H9 (cell line): ENCODE measurements around the gene CDC25A. TPM values are rescaled to one million over a fixed set of nuclear protein-coding genes. Genes with fewer than 3 reads are reported as not detected.
A peak's percentile ranks its signal among the peaks of the same experiment; 100 is the strongest.

ENCODE experiments used
- DNase-seq: peaks from one replicate; pipeline ENCODE4 v3.0.0-alpha.2; 2017
- H2AFZ ChIP-seq: one replicate; pipeline ENCODE4 v1.6.1; 2013; ENCODE audit warnings: mild to moderate bottlenecking, low read length, control low read depth, moderate library complexity
- H2AK5ac ChIP-seq: 2 replicates; pipeline ENCODE4 v1.6.1; 2013; ENCODE audit warnings: low read length, control low read depth, mixed read lengths; ENCODE audit not compliant: insufficient read length
- H2BK120ac ChIP-seq: one replicate; pipeline ENCODE4 v1.6.1; 2013; ENCODE audit warnings: low read depth, mild to moderate bottlenecking, low read length, control low read depth, inconsistent platforms; ENCODE audit not compliant: poor library complexity, severe bottlenecking
- H2BK12ac ChIP-seq: 2 replicates; pipeline ENCODE4 v1.6.1; 2013; ENCODE audit warnings: low read length, control low read depth, mixed read lengths, low read depth; ENCODE audit not compliant: insufficient read length
- H2BK15ac ChIP-seq: 2 replicates; pipeline ENCODE4 v1.6.1; 2013; ENCODE audit warnings: low read depth, low read length, control low read depth
- H2BK20ac ChIP-seq: one replicate; pipeline ENCODE4 v1.6.1; 2013; ENCODE audit warnings: low read depth, mild to moderate bottlenecking, low read length, control low read depth, inconsistent platforms; ENCODE audit not compliant: poor library complexity, severe bottlenecking
- H2BK5ac ChIP-seq: 2 replicates; pipeline ENCODE4 v1.6.1; 2013; ENCODE audit warnings: low read length, control low read depth, mixed read lengths; ENCODE audit not compliant: insufficient read length
- H3K14ac ChIP-seq: 2 replicates; pipeline ENCODE4 v1.6.1; 2013; ENCODE audit warnings: low read length, control low read depth; ENCODE audit not compliant: insufficient read depth
- H3K18ac ChIP-seq: 2 replicates; pipeline ENCODE4 v1.6.1; 2013; ENCODE audit warnings: low read depth, mild to moderate bottlenecking, mixed read lengths, low read length, control low read depth; ENCODE audit not compliant: insufficient read length
- H3K23ac ChIP-seq: 2 replicates; pipeline ENCODE4 v1.6.1; 2013; ENCODE audit warnings: low read length, control low read depth, mixed read lengths, low read depth; ENCODE audit not compliant: insufficient read length
- H3K23me2 ChIP-seq: 2 replicates; pipeline ENCODE4 v1.6.1; 2013; ENCODE audit warnings: low read depth, mild to moderate bottlenecking, mixed read lengths, low read length, control low read depth; ENCODE audit not compliant: insufficient read length, poor library complexity, severe bottlenecking
- H3K27ac ChIP-seq: 2 replicates; pipeline ENCODE4 v1.5.1; 2013; ENCODE audit warnings: low read length, control low read depth, mixed read lengths, low read depth; ENCODE audit not compliant: insufficient read length
- H3K27me3 ChIP-seq: 2 replicates; pipeline ENCODE4 v1.6.1; 2013; ENCODE audit warnings: low read length, control low read depth, inconsistent platforms; ENCODE audit not compliant: insufficient read depth
- H3K4ac ChIP-seq: 2 replicates; pipeline ENCODE4 v1.6.1; 2013; ENCODE audit warnings: low read depth, mild to moderate bottlenecking, control low read depth, inconsistent platforms, low read length, moderate library complexity
- H3K4me1 ChIP-seq: 2 replicates; pipeline ENCODE4 v1.6.1; 2013; ENCODE audit warnings: low read length, control low read depth, inconsistent platforms; ENCODE audit not compliant: insufficient read depth
- H3K4me2 ChIP-seq: 2 replicates; pipeline ENCODE4 v1.6.1; 2013; ENCODE audit warnings: low read length, control low read depth, mixed read lengths; ENCODE audit not compliant: insufficient read length, insufficient read depth
- H3K56ac ChIP-seq: 2 replicates; pipeline ENCODE4 v1.6.1; 2013; ENCODE audit warnings: low read depth, mild to moderate bottlenecking, mixed read lengths, low read length, control low read depth; ENCODE audit not compliant: insufficient read length
- H3K79me1 ChIP-seq: 2 replicates; pipeline ENCODE4 v1.6.1; 2013; ENCODE audit warnings: low read depth, mild to moderate bottlenecking, moderate library complexity, low read length, control low read depth, inconsistent platforms; ENCODE audit not compliant: insufficient read depth, poor library complexity, severe bottlenecking
- H3K79me2 ChIP-seq: 2 replicates; pipeline ENCODE4 v1.6.1; 2013; ENCODE audit warnings: low read length, control low read depth, inconsistent platforms; ENCODE audit not compliant: insufficient read depth
- H3K9ac ChIP-seq: 2 replicates; pipeline ENCODE4 v1.6.1; 2013; ENCODE audit warnings: low read length, control low read depth, mixed read lengths; ENCODE audit not compliant: insufficient read length; ENCODE audit errors: extremely low read depth
- H3K9me3 ChIP-seq: one replicate; pipeline ENCODE4 v1.6.1; 2013; ENCODE audit warnings: low read depth, low read length, inconsistent platforms; ENCODE audit not compliant: control insufficient read depth
- H3T11ph ChIP-seq: one replicate; pipeline ENCODE4 v1.6.1; 2013; ENCODE audit warnings: mild to moderate bottlenecking, low read length, control low read depth, inconsistent platforms
- H4K20me1 ChIP-seq: one replicate; pipeline ENCODE4 v1.6.1; 2013; ENCODE audit not compliant: control insufficient read depth, insufficient read length, insufficient read depth
- H4K5ac ChIP-seq: 2 replicates; pipeline ENCODE4 v1.6.1; 2013; ENCODE audit warnings: low read depth, mild to moderate bottlenecking, mixed read lengths, low read length, control low read depth; ENCODE audit not compliant: insufficient read length
- H4K8ac ChIP-seq: replicated peaks from 2 replicates; pipeline ENCODE4 v1.6.1; 2013; ENCODE audit warnings: low read length, control low read depth, mixed read lengths, low read depth; ENCODE audit not compliant: insufficient read length
- H4K91ac ChIP-seq: 2 replicates; pipeline ENCODE4 v1.6.1; 2013; ENCODE audit warnings: low read depth, mild to moderate bottlenecking, moderate library complexity, mixed read lengths, low read length, control low read depth; ENCODE audit not compliant: insufficient read length
- H3K27ac Mint-ChIP-seq, 3 experiments: 2 replicates in 2 of 3; 3 replicates in 1 of 3; pipeline ENCODE4 v1.8.0; 2020 to 2021; ENCODE audit warnings: mixed read lengths in 3 of 3, mild to moderate bottlenecking in 1 of 3, moderate library complexity in 1 of 3
- H3K27me3 Mint-ChIP-seq: 2 replicates; pipeline ENCODE4 v1.8.0; 2021; ENCODE audit warnings: low read depth, mild to moderate bottlenecking, moderate library complexity, mixed read lengths
- H3K36me3 Mint-ChIP-seq, 3 experiments: 2 replicates in 2 of 3; 3 replicates in 1 of 3; pipeline ENCODE4 v1.8.0; 2020 to 2021; ENCODE audit warnings: low read depth in 3 of 3, mixed read lengths in 3 of 3; ENCODE audit not compliant: insufficient read depth in 1 of 3
- H3K4me1 Mint-ChIP-seq, 2 experiments: 2 replicates each; pipeline ENCODE4 v1.8.0; 2020; ENCODE audit warnings: mixed read lengths in 2 of 2
- H3K4me3 Mint-ChIP-seq, 2 experiments: 2 replicates in 1 of 2; 3 replicates in 1 of 2; pipeline ENCODE4 v1.8.0; 2020 to 2021; ENCODE audit warnings: mild to moderate bottlenecking in 2 of 2, mixed read lengths in 2 of 2, moderate library complexity in 1 of 2
- H3K9me3 Mint-ChIP-seq, 2 experiments: 2 replicates in 1 of 2; 3 replicates in 1 of 2; pipeline ENCODE4 v1.8.0; 2020; ENCODE audit warnings: mild to moderate bottlenecking in 2 of 2, mixed read lengths in 2 of 2, moderate library complexity in 1 of 2
- whole genome bisulfite sequencing: extraction: QIAGEN DNeasy Blood & Tissue Kit; methylation state at CpG from one replicate; pipeline ENCODE4 v1.1.7; 2013; ENCODE audit warnings: missing lambda C conversion rate, low lambda C conversion rate, mixed read lengths; ENCODE audit not compliant: insufficient read length; ENCODE audit errors: extremely low coverage; 5-methylcytosine and 5-hydroxymethylcytosine counted together
- total RNA-seq: library from RNA; stranded (reverse); gene quantifications from 2 replicates; pipeline ENCODE4 v1.2.1, GENCODE V29; 2021
- TF ChIP-seq, protein P1 (sequence below): fragments of 200-600 bp; sonication (generic); conservative IDR thresholded peaks from 3 replicates; pipeline ENCODE4 v1.8.0; 2021; ENCODE audit warnings: antibody characterized with exemption, mild to moderate bottlenecking

Gene CDC25A
- total RNA-seq, 1 experiment from 2014 or later: 83.3 TPM

- Histone ChIP-seq H2BK20ac (no peak overlapping the region), H2BK12ac (no peak overlapping the region), H2AFZ (no peak overlapping the region), H3K27me3 (no peaks in the 10 kb centered on the region), H2BK15ac (no peak overlapping the region), H3K9ac (peak overlapping the region; percentile 91), H4K20me1 (no peaks in the 10 kb centered on the region), H3K79me2 (peaks cover 12% of the 10 kb centered on the region), H3T11ph (no peak overlapping the region), H3K27ac (peak overlapping the region; percentile 24), H4K8ac (no peak overlapping the region), H4K5ac (no peak overlapping the region), H3K14ac (peak overlapping the region; percentile 86), H3K23me2 (peaks cover 9% of the 10 kb centered on the region), H3K4me1 (peaks cover 7% of the 10 kb centered on the region; the same call in 1 of the 2 replicates), H3K4me2 (peak overlapping the region; percentile 93), H3K4ac (no peak overlapping the region), H3K23ac (no peak overlapping the region), H2AK5ac (no peak overlapping the region), H2BK120ac (no peak overlapping the region), H2BK5ac (no peak overlapping the region), H4K91ac (no peak overlapping the region), H3K9me3 (no peaks in the 10 kb centered on the region), H3K18ac (peak overlapping the region; percentile 73), H3K56ac (no peak overlapping the region), H3K79me1 (peaks cover 11% of the 10 kb centered on the region)
- no peaks in the 10 kb centered on the region for H3K9me3 Mint-ChIP-seq
- no peaks in the 10 kb centered on the region for H3K27me3 Mint-ChIP-seq
- H3K4me3 Mint-ChIP-seq: peak overlapping the region; percentile 91 to 97
- H3K4me1 Mint-ChIP-seq: peaks cover 33 to 37% of the 10 kb centered on the region in 2 experiments
- peak; percentile 37 for DNase-seq
- peak overlapping the region in 2 of 3 experiments; percentile 90 to 97; a peak in 4 of 7 replicates for H3K27ac Mint-ChIP-seq
- no CpG with 5 or more reads among the region's 87 CpGs for WGBS
- peaks cover 41 to 46% (median 45%) of the 10 kb centered on the region in 3 experiments for H3K36me3 Mint-ChIP-seq
- TF ChIP-seq, protein P1, sequence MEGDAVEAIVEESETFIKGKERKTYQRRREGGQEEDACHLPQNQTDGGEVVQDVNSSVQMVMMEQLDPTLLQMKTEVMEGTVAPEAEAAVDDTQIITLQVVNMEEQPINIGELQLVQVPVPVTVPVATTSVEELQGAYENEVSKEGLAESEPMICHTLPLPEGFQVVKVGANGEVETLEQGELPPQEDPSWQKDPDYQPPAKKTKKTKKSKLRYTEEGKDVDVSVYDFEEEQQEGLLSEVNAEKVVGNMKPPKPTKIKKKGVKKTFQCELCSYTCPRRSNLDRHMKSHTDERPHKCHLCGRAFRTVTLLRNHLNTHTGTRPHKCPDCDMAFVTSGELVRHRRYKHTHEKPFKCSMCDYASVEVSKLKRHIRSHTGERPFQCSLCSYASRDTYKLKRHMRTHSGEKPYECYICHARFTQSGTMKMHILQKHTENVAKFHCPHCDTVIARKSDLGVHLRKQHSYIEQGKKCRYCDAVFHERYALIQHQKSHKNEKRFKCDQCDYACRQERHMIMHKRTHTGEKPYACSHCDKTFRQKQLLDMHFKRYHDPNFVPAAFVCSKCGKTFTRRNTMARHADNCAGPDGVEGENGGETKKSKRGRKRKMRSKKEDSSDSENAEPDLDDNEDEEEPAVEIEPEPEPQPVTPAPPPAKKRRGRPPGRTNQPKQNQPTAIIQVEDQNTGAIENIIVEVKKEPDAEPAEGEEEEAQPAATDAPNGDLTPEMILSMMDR: no peak
Observed at GRCh38 chr3:48187579-48188265, 495 bp downstream of the CDC25A start.
